CD14-positive monocyte (primary cell): Measurements from ENCODE around the gene FAM187B. TPM values are rescaled to one million over a fixed set of nuclear protein-coding genes. Genes with fewer than 3 reads are reported as not detected.

ENCODE experiments used
- DNase-seq, 3 donors: peaks; one replicate each; pipeline ENCODE4 v3.0.0-alpha.2; 2011 to 2022
- H2AFZ ChIP-seq: 2 replicates; pipeline ENCODE4 v1.6.0; 2012; ENCODE audit warnings: mild to moderate bottlenecking, low read depth, low read length, inconsistent platforms; ENCODE audit not compliant: insufficient read depth, poor library complexity, severe bottlenecking
- H3K27ac ChIP-seq, 2 donors: 1 replicate in 1 of 2; 2 replicates in 1 of 2; pipeline ENCODE4 v1.5.1; 2012 to 2013; ENCODE audit warnings: low read length in 2 of 2, control low read depth in 1 of 2, inconsistent platforms in 1 of 2, low read depth in 1 of 2, mild to moderate bottlenecking in 1 of 2
- H3K27me3 ChIP-seq, 2 donors: one replicate each; pipeline versions ENCODE4 v1.6.0 to v1.6.1; 2011 to 2013; ENCODE audit warnings: low read length in 2 of 2; ENCODE audit not compliant: control insufficient read depth in 2 of 2, insufficient read depth in 2 of 2
- H3K36me3 ChIP-seq, 2 donors: replicated peaks in 1 of 2; 1 replicate in 1 of 2; 2 replicates in 1 of 2; pipeline versions ENCODE4 v1.5.1 to v1.6.1; 2012 to 2013; ENCODE audit warnings: low read length in 2 of 2, control low read depth in 1 of 2, inconsistent platforms in 1 of 2, mild to moderate bottlenecking in 1 of 2; ENCODE audit not compliant: insufficient read depth in 2 of 2, control insufficient read depth in 1 of 2
- H3K4me1 ChIP-seq, 2 donors: 1 replicate in 1 of 2; 2 replicates in 1 of 2; pipeline versions ENCODE4 v1.5.1 to v1.6.1; 2012 to 2013; ENCODE audit warnings: low read length in 2 of 2, control low read depth in 1 of 2, inconsistent platforms in 1 of 2, mild to moderate bottlenecking in 1 of 2, moderate library complexity in 1 of 2; ENCODE audit not compliant: insufficient read depth in 2 of 2, control insufficient read depth in 1 of 2
- H3K4me2 ChIP-seq: replicated peaks from 2 replicates; pipeline ENCODE3; 2012; ENCODE audit warnings: low read length, moderate library complexity, mild to moderate bottlenecking; ENCODE audit not compliant: poor library complexity, severe bottlenecking; ENCODE audit errors: extremely low read depth
- H3K4me3 ChIP-seq, 3 experiments: fragments of 200-600 bp in 1 of 3; sonication (generic) in 1 of 3; replicated peaks in 1 of 3; 1 replicate in 2 of 3; 2 replicates in 1 of 3; pipeline ENCODE4 v1.5.1; 2011 to 2013; ENCODE audit warnings: low read length in 3 of 3, mild to moderate bottlenecking in 3 of 3, control low read depth in 2 of 3, low read depth in 2 of 3, inconsistent platforms in 1 of 3, moderate library complexity in 1 of 3
- H3K79me2 ChIP-seq: 2 replicates; pipeline ENCODE4 v1.6.0; 2012; ENCODE audit warnings: mild to moderate bottlenecking, control low read depth, inconsistent platforms, low read length, moderate library complexity; ENCODE audit not compliant: insufficient read depth
- H3K9ac ChIP-seq: 2 replicates; pipeline ENCODE4 v1.6.0; 2017; ENCODE audit warnings: low read length, mild to moderate bottlenecking; ENCODE audit not compliant: insufficient read depth, poor library complexity, severe bottlenecking
- H3K9me3 ChIP-seq, 2 donors: replicated peaks in 1 of 2; 1 replicate in 1 of 2; 2 replicates in 1 of 2; pipeline versions ENCODE4 v1.5.1 to v1.6.1; 2012 to 2013; ENCODE audit warnings: low read length in 2 of 2, control low read depth in 1 of 2; ENCODE audit not compliant: control insufficient read depth in 1 of 2, insufficient read depth in 1 of 2
- H4K20me1 ChIP-seq: 2 replicates; pipeline ENCODE4 v1.6.0; 2012; ENCODE audit warnings: mild to moderate bottlenecking, low read length, control low read depth, moderate library complexity; ENCODE audit not compliant: insufficient read depth
- H3K27ac Mint-ChIP-seq, 7 donors: one replicate each; pipeline ENCODE4 v1.8.0; 2020; ENCODE audit warnings: mild to moderate bottlenecking in 7 of 7, mixed read lengths in 7 of 7, moderate library complexity in 6 of 7, inconsistent platforms in 2 of 7
- H3K27me3 Mint-ChIP-seq, 3 donors: one replicate each; pipeline ENCODE4 v1.8.0; 2021 to 2022; ENCODE audit warnings: low read depth in 3 of 3, mild to moderate bottlenecking in 3 of 3, mixed read lengths in 3 of 3, moderate library complexity in 3 of 3, inconsistent platforms in 1 of 3
- H3K36me3 Mint-ChIP-seq, 2 donors: one replicate each; pipeline ENCODE4 v1.8.0; 2020; ENCODE audit warnings: mixed read lengths in 2 of 2, inconsistent platforms in 1 of 2, mild to moderate bottlenecking in 1 of 2
- H3K4me1 Mint-ChIP-seq: one replicate; pipeline ENCODE4 v1.8.0; 2020; ENCODE audit warnings: mild to moderate bottlenecking, mixed read lengths
- H3K4me3 Mint-ChIP-seq, 2 donors: one replicate each; pipeline ENCODE4 v1.8.0; 2020; ENCODE audit warnings: mild to moderate bottlenecking in 2 of 2, mixed read lengths in 2 of 2, moderate library complexity in 1 of 2
- H3K9me3 Mint-ChIP-seq, 7 donors: one replicate each; pipeline ENCODE4 v1.8.0; 2020 to 2022; ENCODE audit warnings: mixed read lengths in 7 of 7, mild to moderate bottlenecking in 6 of 7, moderate library complexity in 6 of 7, inconsistent platforms in 2 of 7
- CTCF ChIP-seq: fragments of 200-600 bp; IDR thresholded peaks from one replicate; pipeline ENCODE4 v1.8.0; 2022; ENCODE audit warnings: antibody characterized with exemption, mild to moderate bottlenecking
- WGBS: methylation state at CpG from one replicate; pipeline ENCODE4 v1.1.5; 2013; ENCODE audit warnings: missing lambda C conversion rate; ENCODE audit not compliant: insufficient coverage; 5-methylcytosine and 5-hydroxymethylcytosine counted together
- intact Hi-C, 2 donors: fragments of 100-400 bp; cut with micrococcal nuclease; formaldehyde crosslinking; loops; one replicate each; pipeline versions ENCODE4 v1.15.0 to v1.15.1; 2023
- polyA plus RNA-seq, 3 donors: library from polyadenylated mRNA; depleted of rRNA in 1 of 3; unstranded in 2 of 3; stranded (reverse) in 1 of 3; fragments of 300-500 nt in 2 of 3; fragments of >200 nt in 1 of 3; fragmentation: Illumina TruSeq in 2 of 3; gene quantifications; 1 replicate in 2 of 3; 2 replicates in 1 of 3; pipeline ENCODE4 v1.2.3, GENCODE V29; 2012 to 2021

FAM187B gene
- polyA plus RNA-seq, 3 donors = not detected

- 3% methylated on average over 59 of the region's 66 CpGs for WGBS
- DNase-seq = peak; percentile 74 to 89 (median 85)
- H4K20me1 ChIP-seq = peaks cover 37% of the 10 kb centered on the region
- peaks cover 44 to 47% of the 10 kb centered on the region in 2 donors for H3K36me3 Mint-ChIP-seq
- H3K27ac ChIP-seq = peak overlapping the region in 1 of 2 donors; percentile 74
- peak overlapping the region; percentile 70 for H3K9ac ChIP-seq
- H3K4me3 Mint-ChIP-seq = peak overlapping the region; percentile 71 to 76
- intact Hi-C loops = loop anchor here (5.0 to 10.0 kb wide), 7 partner anchors 38 to 228 kb away; partner anchors contain the start of gene FXYD7 (in 1 of the 2)
- peak overlapping the region in 2 of 3 experiments; percentile 45 to 74 for H3K4me3 ChIP-seq
- no peaks in the 10 kb centered on the region for H3K27me3 ChIP-seq
- no peaks in the 10 kb centered on the region for H3K9me3 ChIP-seq
- H3K27ac Mint-ChIP-seq = peak overlapping the region in 4 of 7 donors; percentile 48 to 78 (median 69)
- peaks cover 0 to 5% (median 3%) of the 10 kb centered on the region in 3 donors for H3K27me3 Mint-ChIP-seq
- peaks cover 0 to 2% (median 0%) of the 10 kb centered on the region in 7 donors for H3K9me3 Mint-ChIP-seq
- peak; percentile 96 for TF ChIP-seq CTCF
- H3K4me1 Mint-ChIP-seq = peaks cover 64% of the 10 kb centered on the region
- H2AFZ ChIP-seq = peak overlapping the region; percentile 35
- peaks cover 30% of the 10 kb centered on the region for H3K79me2 ChIP-seq
- peaks cover 29 to 44% of the 10 kb centered on the region in 2 donors for H3K36me3 ChIP-seq
- H3K4me2 ChIP-seq = peak overlapping the region; percentile 73
- H3K4me1 ChIP-seq = peaks cover 65 to 77% of the 10 kb centered on the region in 2 donors
Observed at GRCh38 chr19:35269438-35270117, 41.0 kb upstream of the FAM187B start.

GRCh38 chr19:35268536-35269437, 40.2 kb upstream of the FAM187B start, which contains the start of gene USF2:
Gene USF2 (plus strand): TSS chr19:35268962. CDS start chr19:35269102, 140 bp downstream.
- peaks cover 65% of the 10 kb centered on the region for H3K4me1 Mint-ChIP-seq
- peaks cover 37 to 39% of the 10 kb centered on the region in 2 donors for H3K36me3 Mint-ChIP-seq

More at GRCh38 chr19:35268536-35269437, 40.2 kb upstream of the FAM187B start, which contains the start of gene USF2:
- no peak for TF ChIP-seq CTCF
- H3K9me3 Mint-ChIP-seq = peaks cover 0 to 2% (median 0%) of the 10 kb centered on the region in 7 donors
- Histone ChIP-seq H3K79me2 (peaks cover 30% of the 10 kb centered on the region), H3K9ac (peak within 1 kb of the TSS; percentile 87), H3K27ac (peak within 1 kb of the TSS; percentile 59 to 93), H2AFZ (peak within 1 kb of the TSS; percentile 91), H3K9me3 (no peaks in the 10 kb centered on the region), H4K20me1 (peaks cover 32% of the 10 kb centered on the region), H3K36me3 (peaks cover 22 to 36% of the 10 kb centered on the region in 2 donors), H3K4me2 (peak within 1 kb of the TSS; percentile 98), H3K27me3 (no peaks in the 10 kb centered on the region), H3K4me1 (peaks cover 70 to 80% of the 10 kb centered on the region in 2 donors), H3K4me3 (peak within 1 kb of the TSS; percentile 76 to 96 (median 89))
- peak; percentile 61 to 69 (median 61) for DNase-seq
- H3K27ac Mint-ChIP-seq = peak within 1 kb of the TSS; percentile 78 to 99 (median 95)
- H3K27me3 Mint-ChIP-seq = peaks cover 1 to 3% (median 2%) of the 10 kb centered on the region in 3 donors
- WGBS = under 1% methylated on average over 93 of the region's 126 CpGs
- H3K4me3 Mint-ChIP-seq = peak within 1 kb of the TSS; percentile 89 to 96
- intact Hi-C loops = loop anchor here in 1 of 2 donors (5.0 to 10.0 kb wide), 3 partner anchors 46 to 126 kb away; partner anchors contain the start of gene FXYD7
